ENCODE data around the gene ARHGEF2. TPM values are rescaled to one million over a fixed set of nuclear protein-coding genes. Genes with fewer than 3 reads are reported as not detected.

The ARHGEF2 gene
- total and polyA plus RNA-seq, 2 donors (not counting 1 experiment from before 2014, with no cell fraction given): 103 to 276 TPM

- Histone ChIP-seq H3K9me3 (ENCODE audit: control insufficient read depth, insufficient read depth, low read depth, low read length) (no peaks in the 10 kb centered on the region), H3K4me1 (ENCODE audit: control insufficient read depth, extremely low read depth, insufficient read depth, low read length) (no peaks in the 10 kb centered on the region), H3K4me2 (ENCODE audit: extremely low read depth, insufficient read depth, low read length) (no peak overlapping the region), H2AFZ (ENCODE audit: low read length) (no peak overlapping the region), H3K4me3 (replicated peaks in 1 of 4; ENCODE audit: control extremely low read depth in 1 of 4, insufficient read depth in 1 of 4, low read depth in 3 of 4, low read length in 4 of 4) (no peak overlapping the region), H3K9ac (ENCODE audit: insufficient read depth, low read length) (no peak overlapping the region), H3K27me3 (ENCODE audit: control insufficient read depth, insufficient read depth, low read length) (no peaks in the 10 kb centered on the region), H4K20me1 (ENCODE audit: control insufficient read depth, extremely low read depth, insufficient read depth, low read length) (no peaks in the 10 kb centered on the region), H3K27ac (ENCODE audit: insufficient read depth, low read length) (no peak overlapping the region), H3K79me2 (ENCODE audit: control insufficient read depth, insufficient read depth, low read length) (no peaks in the 10 kb centered on the region), H3K36me3 (ENCODE audit: control insufficient read depth, insufficient read depth, low read length) (peaks cover 37% of the 10 kb centered on the region)
- no peak for DNase-seq (ENCODE audit: low read depth in 2 of 2)
- TF ChIP-seq CTCF (conservative IDR thresholded peaks at IDR 0.05 in 1 of 2, IDR thresholded peaks at IDR 0.05 in 1 of 2; ENCODE audit: low read depth in 1 of 2, low read length in 2 of 2) (no peak), EZH2 (IDR thresholded peaks at IDR 0.05; ENCODE audit: low read length, missing control alignments) (no peak)
Observed at GRCh38 chr1:155951753-155952504, 26.4 kb downstream of the ARHGEF2 start.

- H3K4me3 ChIP-seq (replicated peaks in 1 of 4; ENCODE audit: control extremely low read depth in 1 of 4, insufficient read depth in 1 of 4, low read depth in 3 of 4, low read length in 4 of 4): no peak overlapping the region
- no peak overlapping the region for H3K9ac ChIP-seq (ENCODE audit: insufficient read depth, low read length)
- H3K79me2 ChIP-seq (ENCODE audit: control insufficient read depth, insufficient read depth, low read length): no peaks in the 10 kb centered on the region
- H3K9me3 ChIP-seq (ENCODE audit: control insufficient read depth, insufficient read depth, low read depth, low read length): no peaks in the 10 kb centered on the region
- H3K27me3 ChIP-seq (ENCODE audit: control insufficient read depth, insufficient read depth, low read length): no peaks in the 10 kb centered on the region
- no peak for TF ChIP-seq CTCF (conservative IDR thresholded peaks at IDR 0.05 in 1 of 2, IDR thresholded peaks at IDR 0.05 in 1 of 2; ENCODE audit: low read depth in 1 of 2, low read length in 2 of 2)
- TF ChIP-seq EZH2 (IDR thresholded peaks at IDR 0.05; ENCODE audit: low read length, missing control alignments): no peak
- no peak for DNase-seq (ENCODE audit: low read depth in 2 of 2)
- H3K4me2 ChIP-seq (ENCODE audit: extremely low read depth, insufficient read depth, low read length): no peak overlapping the region
- H4K20me1 ChIP-seq (ENCODE audit: control insufficient read depth, extremely low read depth, insufficient read depth, low read length): no peaks in the 10 kb centered on the region
- peaks cover 37% of the 10 kb centered on the region for H3K36me3 ChIP-seq (ENCODE audit: control insufficient read depth, insufficient read depth, low read length)
- no peak overlapping the region for H2AFZ ChIP-seq (ENCODE audit: low read length)
- no peaks in the 10 kb centered on the region for H3K4me1 ChIP-seq (ENCODE audit: control insufficient read depth, extremely low read depth, insufficient read depth, low read length)
- H3K27ac ChIP-seq (ENCODE audit: insufficient read depth, low read length): no peak overlapping the region
Observed at GRCh38 chr1:155950829-155951228, 27.5 kb downstream of the ARHGEF2 start.

GRCh38 chr1:155947741-155948140, 30.6 kb downstream of the ARHGEF2 start:
- Histone ChIP-seq H3K9me3 (ENCODE audit: control insufficient read depth, insufficient read depth, low read depth, low read length) (no peaks in the 10 kb centered on the region), H3K36me3 (ENCODE audit: control insufficient read depth, insufficient read depth, low read length) (peaks cover 30% of the 10 kb centered on the region), H3K4me2 (ENCODE audit: extremely low read depth, insufficient read depth, low read length) (no peak overlapping the region), H3K79me2 (ENCODE audit: control insufficient read depth, insufficient read depth, low read length) (no peaks in the 10 kb centered on the region), H3K4me1 (ENCODE audit: control insufficient read depth, extremely low read depth, insufficient read depth, low read length) (no peaks in the 10 kb centered on the region), H3K27me3 (ENCODE audit: control insufficient read depth, insufficient read depth, low read length) (no peaks in the 10 kb centered on the region), H4K20me1 (ENCODE audit: control insufficient read depth, extremely low read depth, insufficient read depth, low read length) (no peaks in the 10 kb centered on the region), H3K9ac (ENCODE audit: insufficient read depth, low read length) (no peak overlapping the region), H3K27ac (ENCODE audit: insufficient read depth, low read length) (no peak overlapping the region), H3K4me3 (replicated peaks in 1 of 4; ENCODE audit: control extremely low read depth in 1 of 4, insufficient read depth in 1 of 4, low read depth in 3 of 4, low read length in 4 of 4) (no peak overlapping the region), H2AFZ (ENCODE audit: low read length) (no peak overlapping the region)
- DNase-seq (ENCODE audit: low read depth in 2 of 2): no peak
- TF ChIP-seq CTCF (conservative IDR thresholded peaks at IDR 0.05 in 1 of 2, IDR thresholded peaks at IDR 0.05 in 1 of 2; ENCODE audit: low read depth in 1 of 2, low read length in 2 of 2): no peak
- TF ChIP-seq EZH2 (IDR thresholded peaks at IDR 0.05; ENCODE audit: low read length, missing control alignments): no peak

Data from fibroblast of lung (primary cell).